ENCODE data around the gene UGT1A9. TPM values are rescaled to one million over a fixed set of nuclear protein-coding genes. Genes with fewer than 3 reads are reported as not detected.
"Not testable (repeated sequence)": the region's sequence is repeated elsewhere in the genome, so short reads cannot be mapped to it uniquely, and the experiment has no call there.

Gene UGT1A9
- polyA plus RNA-seq (not detected in 3 replicates), polyA minus RNA-seq (not detected in 3 replicates)
- polyA plus RNA-seq (2011; ENCODE audit: low read depth) = not detected
- polyA plus RNA-seq (2011; cell fraction: cytosol; rRNA removed) = not detected in 2 replicates
- polyA plus RNA-seq (2011; cell fraction: nucleus; rRNA removed) = 0.05 and 0.11 TPM in 2 replicates
- not detected in 2 replicates for polyA plus RNA-seq (2012; ENCODE audit: low replicate concordance)
- polyA minus RNA-seq (2011; cell fraction: cytosol; rRNA and poly(A)+ RNA removed) = not detected
- not detected in 2 replicates for polyA minus RNA-seq (2011; cell fraction: nucleus; rRNA and poly(A)+ RNA removed)

DNA sequence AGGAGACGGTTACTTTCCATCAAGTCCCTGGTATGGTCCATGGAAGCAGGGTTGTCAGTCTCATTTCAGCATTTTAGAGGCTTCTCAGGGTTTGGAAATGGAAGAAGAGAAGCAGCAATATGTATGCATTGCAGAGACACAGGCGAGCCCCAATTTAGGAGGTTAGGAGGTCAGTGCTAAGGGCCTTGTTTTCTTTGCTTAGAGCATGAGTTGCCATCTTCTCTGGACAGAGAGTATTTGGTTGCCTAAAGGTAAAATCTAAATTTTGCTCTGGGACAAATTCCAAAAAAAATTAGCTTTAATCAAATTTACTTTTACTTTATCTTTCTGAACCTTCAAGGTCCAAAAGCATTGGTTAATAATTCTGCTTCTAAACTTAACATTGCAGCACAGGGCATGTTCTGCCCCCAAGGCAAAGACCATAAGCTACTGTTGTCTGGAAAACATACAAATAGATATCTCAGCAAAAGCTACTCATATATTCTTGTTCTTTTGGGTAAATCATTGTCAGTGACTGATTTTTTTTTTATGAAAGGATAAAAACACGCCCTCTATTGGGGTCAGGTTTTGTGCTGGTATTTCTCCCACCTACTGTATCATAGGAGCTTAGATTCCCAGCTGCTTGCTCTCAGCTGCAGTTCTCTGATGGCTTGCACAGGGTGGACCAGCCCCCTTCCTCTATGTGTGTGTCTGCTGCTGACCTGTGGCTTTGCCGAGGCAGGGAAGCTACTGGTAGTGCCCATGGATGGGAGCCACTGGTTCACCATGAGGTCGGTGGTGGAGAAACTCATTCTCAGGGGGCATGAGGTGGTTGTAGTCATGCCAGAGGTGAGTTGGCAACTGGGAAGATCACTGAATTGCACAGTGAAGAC is at the start of gene UGT1A9:
UGT1A9 (plus strand) TSS at position 609 of the 872 bp plus-strand sequence; CDS start at position 646, 37 bp downstream.
- no peaks in the 10 kb centered on the region for H3K9me1 ChIP-seq (ENCODE audit: control insufficient read depth, extremely low read depth, insufficient read depth, low read length)
- DNase-seq (ENCODE audit: low read depth, low spot score) (no peak), FAIRE-seq (no peak)
- no peaks in the 10 kb centered on the region for H4K20me1 ChIP-seq (ENCODE audit: control insufficient read depth, extremely low read depth, insufficient read depth, low read length)
- H3K27ac ChIP-seq (ENCODE audit: control insufficient read depth, insufficient read depth, low read length) = no peak within 1 kb of the TSS
- H2AFZ ChIP-seq (ENCODE audit: control insufficient read depth, low read length) = no peak within 1 kb of the TSS
- no peaks in the 10 kb centered on the region for H3K36me3 ChIP-seq (ENCODE audit: control insufficient read depth in 2 of 2, extremely low read depth in 1 of 2, insufficient read depth in 2 of 2, low read length in 2 of 2)
- H3K27me3 ChIP-seq (ENCODE audit: control insufficient read depth, extremely low read depth, insufficient read depth, low read length) = no peaks in the 10 kb centered on the region
- no peaks in the 10 kb centered on the region for H3K9me3 ChIP-seq (ENCODE audit: control insufficient read depth, low read depth, low read length)
- no peaks in the 10 kb centered on the region for H3K4me1 ChIP-seq (ENCODE audit: control insufficient read depth, extremely low read depth, insufficient read depth, low read length)
- H3K79me2 ChIP-seq (ENCODE audit: control insufficient read depth, insufficient read depth, low read length) = no peaks in the 10 kb centered on the region
- H3K4me2 ChIP-seq (ENCODE audit: control insufficient read depth, extremely low read depth, insufficient read depth, low read depth, low read length) = no peak within 1 kb of the TSS
- no peak within 1 kb of the TSS for H3K9ac ChIP-seq (ENCODE audit: control insufficient read depth, extremely low read depth, insufficient read depth, low read length)
- dilution Hi-C loops (cut with MboI; ENCODE audit: extremely low pct_ligation_motif_present, low sequenced_read_pairs) = no loop called here
- TF ChIP-seq EZH2 (IDR thresholded peaks at IDR 0.05; ENCODE audit: low read length) = no peak
- no peak for TF ChIP-seq CTCF (optimal IDR thresholded peaks at IDR 0.05 in 1 of 3, IDR thresholded peaks at IDR 0.05 in 1 of 3, conservative IDR thresholded peaks at IDR 0.05 in 1 of 3; ENCODE audit: extremely low read depth in 1 of 3, insufficient read depth in 2 of 3, low read length in 3 of 3)
- no peak within 1 kb of the TSS for H3K4me3 ChIP-seq (ENCODE audit: control insufficient read depth in 2 of 3, extremely low read depth in 1 of 3, insufficient read depth in 2 of 3, low read depth in 1 of 3, low read length in 3 of 3)

GRCh38 chr2:233627331-233628025 is 44.2 kb upstream of the UGT1A9 start:
- Histone ChIP-seq H3K4me2 (ENCODE audit: control insufficient read depth, extremely low read depth, insufficient read depth, low read depth, low read length) (no peak overlapping the region), H3K27ac (ENCODE audit: control insufficient read depth, insufficient read depth, low read length) (no peak overlapping the region), H4K20me1 (ENCODE audit: control insufficient read depth, extremely low read depth, insufficient read depth, low read length) (no peaks in the 10 kb centered on the region), H3K27me3 (ENCODE audit: control insufficient read depth, extremely low read depth, insufficient read depth, low read length) (no peaks in the 10 kb centered on the region), H3K4me1 (ENCODE audit: control insufficient read depth, extremely low read depth, insufficient read depth, low read length) (no peaks in the 10 kb centered on the region), H3K9me3 (ENCODE audit: control insufficient read depth, low read depth, low read length) (no peaks in the 10 kb centered on the region), H3K9me1 (ENCODE audit: control insufficient read depth, extremely low read depth, insufficient read depth, low read length) (no peaks in the 10 kb centered on the region), H3K79me2 (ENCODE audit: control insufficient read depth, insufficient read depth, low read length) (no peaks in the 10 kb centered on the region), H2AFZ (ENCODE audit: control insufficient read depth, low read length) (no peak overlapping the region), H3K4me3 (ENCODE audit: control insufficient read depth in 2 of 3, extremely low read depth in 1 of 3, insufficient read depth in 2 of 3, low read depth in 1 of 3, low read length in 3 of 3) (no peak overlapping the region), H3K36me3 (ENCODE audit: control insufficient read depth in 2 of 2, extremely low read depth in 1 of 2, insufficient read depth in 2 of 2, low read length in 2 of 2) (no peaks in the 10 kb centered on the region), H3K9ac (ENCODE audit: control insufficient read depth, extremely low read depth, insufficient read depth, low read length) (no peak overlapping the region)
- TF ChIP-seq CTCF (optimal IDR thresholded peaks at IDR 0.05 in 1 of 3, IDR thresholded peaks at IDR 0.05 in 1 of 3, conservative IDR thresholded peaks at IDR 0.05 in 1 of 3; ENCODE audit: extremely low read depth in 1 of 3, insufficient read depth in 2 of 3, low read length in 3 of 3) (no peak), EZH2 (IDR thresholded peaks at IDR 0.05; ENCODE audit: low read length) (no peak)
- dilution Hi-C loops (cut with MboI; ENCODE audit: extremely low pct_ligation_motif_present, low sequenced_read_pairs) = no loop called here
- no peak for FAIRE-seq
- no peak for DNase-seq (ENCODE audit: low read depth, low spot score)

DNA sequence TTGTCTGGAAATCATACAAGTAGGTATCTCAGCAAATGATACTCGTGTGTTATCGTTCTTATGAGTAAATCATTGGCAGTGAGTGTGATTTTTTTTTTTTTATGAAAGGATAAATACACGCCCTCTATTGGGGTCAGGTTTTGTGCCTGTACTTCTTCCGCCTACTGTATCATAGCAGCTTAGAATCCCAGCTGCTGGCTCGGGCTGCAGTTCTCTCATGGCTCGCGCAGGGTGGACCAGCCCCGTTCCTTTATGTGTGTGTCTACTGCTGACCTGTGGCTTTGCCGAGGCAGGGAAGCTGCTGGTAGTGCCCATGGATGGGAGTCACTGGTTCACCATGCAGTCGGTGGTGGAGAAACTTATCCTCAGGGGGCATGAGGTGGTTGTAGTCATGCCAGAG is 35.4 kb upstream of the UGT1A9 start, which contains the start of gene UGT1A10:
UGT1A10 (plus strand) TSS at position 143 of the 400 bp plus-strand sequence; CDS start at position 218, 75 bp downstream.
- H3K4me2 ChIP-seq (ENCODE audit: control insufficient read depth, extremely low read depth, insufficient read depth, low read depth, low read length); H4K20me1 ChIP-seq (ENCODE audit: control insufficient read depth, extremely low read depth, insufficient read depth, low read length); dilution Hi-C loops (cut with MboI; ENCODE audit: extremely low pct_ligation_motif_present, low sequenced_read_pairs); FAIRE-seq; H3K27me3 ChIP-seq (ENCODE audit: control insufficient read depth, extremely low read depth, insufficient read depth, low read length); H3K9me3 ChIP-seq (ENCODE audit: control insufficient read depth, low read depth, low read length); H3K9me1 ChIP-seq (ENCODE audit: control insufficient read depth, extremely low read depth, insufficient read depth, low read length); H3K9ac ChIP-seq (ENCODE audit: control insufficient read depth, extremely low read depth, insufficient read depth, low read length); H3K36me3 ChIP-seq (ENCODE audit: control insufficient read depth in 2 of 2, extremely low read depth in 1 of 2, insufficient read depth in 2 of 2, low read length in 2 of 2); DNase-seq (ENCODE audit: low read depth, low spot score); H2AFZ ChIP-seq (ENCODE audit: control insufficient read depth, low read length); H3K27ac ChIP-seq (ENCODE audit: control insufficient read depth, insufficient read depth, low read length); H3K4me1 ChIP-seq (ENCODE audit: control insufficient read depth, extremely low read depth, insufficient read depth, low read length); H3K79me2 ChIP-seq (ENCODE audit: control insufficient read depth, insufficient read depth, low read length); H3K4me3 ChIP-seq (ENCODE audit: control insufficient read depth in 2 of 3, extremely low read depth in 1 of 3, insufficient read depth in 2 of 3, low read depth in 1 of 3, low read length in 3 of 3): not testable (repeated sequence)

All from keratinocyte (primary cell).